Fibroblast of lung (primary cell): Measurements from ENCODE around the gene PMF1. TPM values are rescaled to one million over a fixed set of nuclear protein-coding genes. Genes with fewer than 3 reads are reported as not detected.

Experiments used
- DNase-seq, 2 donors: peaks; one replicate each; pipeline versions ENCODE4 v3.0.0 to v3.0.0-alpha.2; 2010; ENCODE audit warnings: low read depth in 2 of 2
- H2AFZ ChIP-seq: 2 replicates; pipeline ENCODE4 v1.5.1; 2012; ENCODE audit warnings: low read length, control low read depth, inconsistent platforms
- H3K27ac ChIP-seq: 2 replicates; pipeline ENCODE4 v1.5.1; 2011; ENCODE audit warnings: low read length, control low read depth; ENCODE audit not compliant: insufficient read depth
- H3K27me3 ChIP-seq: 2 replicates; pipeline ENCODE4 v1.5.1; 2011; ENCODE audit warnings: mild to moderate bottlenecking, low read length; ENCODE audit not compliant: control insufficient read depth, insufficient read depth
- H3K36me3 ChIP-seq: 2 replicates; pipeline ENCODE4 v1.5.1; 2011; ENCODE audit warnings: low read length; ENCODE audit not compliant: control insufficient read depth, insufficient read depth
- H3K4me1 ChIP-seq: 2 replicates; pipeline ENCODE4 v1.5.1; 2011; ENCODE audit warnings: low read length; ENCODE audit not compliant: control insufficient read depth, insufficient read depth; ENCODE audit errors: extremely low read depth
- H3K4me2 ChIP-seq: 2 replicates; pipeline ENCODE4 v1.5.1; 2011; ENCODE audit warnings: low read length, control low read depth; ENCODE audit not compliant: insufficient read depth; ENCODE audit errors: extremely low read depth
- H3K4me3 ChIP-seq, 4 experiments: fragments of 200-600 bp in 1 of 4; sonication (generic) in 1 of 4; replicated peaks in 1 of 4; 2 replicates each; pipeline ENCODE4 v1.5.1; 2011 to 2016; ENCODE audit warnings: low read length in 4 of 4, low read depth in 3 of 4, mild to moderate bottlenecking in 3 of 4, control low read depth in 2 of 4, inconsistent platforms in 1 of 4, mixed read lengths in 1 of 4; ENCODE audit not compliant: insufficient read depth in 1 of 4; ENCODE audit errors: control extremely low read depth in 1 of 4
- H3K79me2 ChIP-seq: 2 replicates; pipeline ENCODE4 v1.5.1; 2012; ENCODE audit warnings: mild to moderate bottlenecking, low read length, inconsistent platforms; ENCODE audit not compliant: control insufficient read depth, insufficient read depth
- H3K9ac ChIP-seq: 2 replicates; pipeline ENCODE4 v1.5.1; 2011; ENCODE audit warnings: mild to moderate bottlenecking, low read length, control low read depth; ENCODE audit not compliant: insufficient read depth
- H3K9me3 ChIP-seq: 2 replicates; pipeline ENCODE4 v1.5.1; 2012; ENCODE audit warnings: low read depth, low read length; ENCODE audit not compliant: control insufficient read depth, insufficient read depth
- H4K20me1 ChIP-seq: 2 replicates; pipeline ENCODE4 v1.5.1; 2011; ENCODE audit warnings: low read length; ENCODE audit not compliant: control insufficient read depth, insufficient read depth; ENCODE audit errors: extremely low read depth
- CTCF ChIP-seq, 2 donors: IDR thresholded peaks in 1 of 2; conservative IDR thresholded peaks in 1 of 2; 1 replicate in 1 of 2; 2 replicates in 1 of 2; pipeline ENCODE4 v1.5.1; 2011 to 2012; ENCODE audit warnings: low read length in 2 of 2, control low read depth in 1 of 2, inconsistent platforms in 1 of 2, low read depth in 1 of 2, mild to moderate bottlenecking in 1 of 2
- EZH2 ChIP-seq: IDR thresholded peaks from 2 replicates; pipeline ENCODE4 v1.5.1; 2012; ENCODE audit warnings: low read length, control low read depth, mild to moderate bottlenecking; ENCODE audit errors: missing control alignments
- polyA plus RNA-seq, 2 donors: library from polyadenylated mRNA; depleted of rRNA in 1 of 2; stranded (reverse) in 1 of 2; unstranded in 1 of 2; fragments of >200 nt; gene quantifications; 2 replicates each; pipeline ENCODE4 v1.2.1, GENCODE V29; 2011 to 2012; ENCODE audit warnings: missing spikeins in 1 of 2
- total RNA-seq: library from RNA; depleted of rRNA; stranded (reverse); fragments of >200 nt; gene quantifications from 2 replicates; pipeline ENCODE4 v1.2.1, GENCODE V29; 2014

PMF1 gene
- total and polyA plus RNA-seq, 2 donors (not counting 1 experiment from before 2014, with no cell fraction given) = 24.1 to 46.8 TPM

- H3K36me3 ChIP-seq = peaks cover 13% of the 10 kb centered on the region
- H3K79me2 ChIP-seq = no peaks in the 10 kb centered on the region
- peaks cover 10% of the 10 kb centered on the region for H3K27me3 ChIP-seq
- no peaks in the 10 kb centered on the region for H4K20me1 ChIP-seq
- DNase-seq = no peak
- H3K4me1 ChIP-seq = peaks cover 3% of the 10 kb centered on the region
- H3K9ac ChIP-seq = no peak overlapping the region
- TF ChIP-seq CTCF (conservative IDR thresholded peaks at IDR 0.05 in 1 of 2, IDR thresholded peaks at IDR 0.05 in 1 of 2; ENCODE audit: low read depth in 1 of 2, low read length in 2 of 2) = no peak
- TF ChIP-seq EZH2 = no peak
- no peak overlapping the region for H3K4me3 ChIP-seq
- H3K4me2 ChIP-seq = no peak overlapping the region
- H2AFZ ChIP-seq = no peak overlapping the region
- H3K27ac ChIP-seq = no peak overlapping the region
- H3K9me3 ChIP-seq = no peaks in the 10 kb centered on the region
Measured at GRCh38 chr1:156248323-156248683, 35.5 kb downstream of the PMF1 start.

- H3K9me3 ChIP-seq = no peaks in the 10 kb centered on the region
- H3K4me3 ChIP-seq = no peak overlapping the region
- DNase-seq = no peak
- H3K4me2 ChIP-seq = no peak overlapping the region
- H4K20me1 ChIP-seq = no peaks in the 10 kb centered on the region
- no peak overlapping the region for H3K9ac ChIP-seq
- TF ChIP-seq CTCF (conservative IDR thresholded peaks at IDR 0.05 in 1 of 2, IDR thresholded peaks at IDR 0.05 in 1 of 2; ENCODE audit: low read depth in 1 of 2, low read length in 2 of 2) = no peak
- no peak for TF ChIP-seq EZH2
- H2AFZ ChIP-seq = no peak overlapping the region
- H3K27ac ChIP-seq = no peak overlapping the region
- H3K36me3 ChIP-seq = peaks cover 15% of the 10 kb centered on the region
- no peaks in the 10 kb centered on the region for H3K79me2 ChIP-seq
- H3K4me1 ChIP-seq = peaks cover 3% of the 10 kb centered on the region
- peaks cover 10% of the 10 kb centered on the region for H3K27me3 ChIP-seq
Measured at GRCh38 chr1:156249593-156249992, 36.8 kb downstream of the PMF1 start.

- no peaks in the 10 kb centered on the region for H3K9me3 ChIP-seq
- TF ChIP-seq CTCF (conservative IDR thresholded peaks at IDR 0.05 in 1 of 2, IDR thresholded peaks at IDR 0.05 in 1 of 2; ENCODE audit: low read depth in 1 of 2, low read length in 2 of 2) (no peak), EZH2 (no peak)
- no peak overlapping the region for H3K9ac ChIP-seq
- no peak overlapping the region for H3K4me2 ChIP-seq
- H3K79me2 ChIP-seq = no peaks in the 10 kb centered on the region
- H3K4me3 ChIP-seq = no peak overlapping the region
- H3K27ac ChIP-seq = no peak overlapping the region
- no peaks in the 10 kb centered on the region for H3K4me1 ChIP-seq
- H2AFZ ChIP-seq = no peak overlapping the region
- H3K36me3 ChIP-seq = peaks cover 15% of the 10 kb centered on the region
- H3K27me3 ChIP-seq = no peaks in the 10 kb centered on the region
- no peak for DNase-seq
- H4K20me1 ChIP-seq = no peaks in the 10 kb centered on the region
Measured at GRCh38 chr1:156251527-156251926, 38.7 kb downstream of the PMF1 start.
